Erythroblast (primary cell): ENCODE measurements around the gene CT47A1.
"Not testable (repeated sequence)": the region's sequence is repeated elsewhere in the genome, so short reads cannot be mapped to it uniquely, and the experiment has no call there.

Experiments
- DNase-seq, 2 experiments: peaks; one replicate each; lab custom pipeline; 2025; lab: John Stamatoyannopoulos, UW
- GATA1 ChIP-seq: IDR thresholded peaks from 2 replicates; pipeline ENCODE4 v1.6.1; 2011; ENCODE audit warnings: low read depth, mild to moderate bottlenecking, control low read depth, low read length, moderate library complexity
- POLR2A ChIP-seq: IDR thresholded peaks from 2 replicates; pipeline ENCODE4 v1.6.1; 2011; ENCODE audit warnings: mild to moderate bottlenecking, low read length

The CT47A1 gene

GRCh38 chrX:120985660-120986059 is at the start of gene CT47A1:
Gene CT47A1, minus strand, starts transcription at chrX:120985760. Its CDS starts 231 bp downstream, at chrX:120985529.
- not testable (repeated sequence) for DNase-seq

DNA sequence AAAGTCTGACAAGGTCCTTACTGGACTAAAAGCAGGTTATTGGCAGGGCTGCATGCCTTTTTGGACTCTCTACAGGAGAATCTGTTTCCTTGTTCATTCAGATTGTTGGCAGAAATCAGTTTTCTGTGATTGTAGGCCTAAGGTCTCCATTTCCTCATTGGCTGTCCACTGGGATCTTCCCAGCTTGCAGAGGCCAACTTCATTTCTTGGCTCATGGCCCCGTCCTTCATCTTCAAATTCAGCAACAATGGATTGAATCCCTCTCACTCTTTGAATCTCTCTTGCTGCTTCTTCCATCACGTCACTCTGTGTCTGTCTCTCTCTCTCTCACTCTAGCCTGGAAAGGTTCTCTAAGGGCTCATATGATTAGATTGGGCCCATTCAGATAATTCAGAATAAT is 47.0 kb upstream of the CT47A1 start:
- DNase-seq = no peak

GRCh38 chrX:121030083-121030482 is 44.5 kb upstream of the CT47A1 start:
- DNase-seq = no peak
- no peak for TF ChIP-seq POLR2A
- TF ChIP-seq GATA1 = no peak

More for the DNA sequence above, 47.0 kb upstream of the CT47A1 start:
- no peak for TF ChIP-seq POLR2A
- TF ChIP-seq GATA1 = no peak

DNA sequence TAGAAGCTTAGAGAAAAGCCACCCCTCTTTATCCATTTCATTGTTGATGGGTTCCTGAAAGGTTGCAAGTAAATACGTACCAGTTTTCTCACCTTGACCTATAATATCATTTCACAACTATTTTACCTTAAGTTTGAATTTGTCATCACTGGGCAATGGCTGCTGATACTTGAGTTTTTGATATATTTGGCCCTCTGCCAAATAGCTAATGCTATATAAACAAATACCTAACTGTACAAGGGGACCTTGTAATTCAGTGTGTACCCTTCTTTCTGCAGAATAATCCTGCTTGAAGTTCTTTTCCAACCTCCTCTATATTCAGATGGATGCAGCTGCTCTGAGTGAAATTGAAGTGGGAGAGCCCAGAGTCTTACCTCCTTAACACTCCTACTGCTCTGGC is 42.9 kb upstream of the CT47A1 start:
- TF ChIP-seq POLR2A = no peak
- DNase-seq = no peak

GRCh38 chrX:121014826-121015225 is 29.3 kb upstream of the CT47A1 start:
- DNase-seq = no peak
- TF ChIP-seq POLR2A (no peak), GATA1 (no peak)

DNA sequence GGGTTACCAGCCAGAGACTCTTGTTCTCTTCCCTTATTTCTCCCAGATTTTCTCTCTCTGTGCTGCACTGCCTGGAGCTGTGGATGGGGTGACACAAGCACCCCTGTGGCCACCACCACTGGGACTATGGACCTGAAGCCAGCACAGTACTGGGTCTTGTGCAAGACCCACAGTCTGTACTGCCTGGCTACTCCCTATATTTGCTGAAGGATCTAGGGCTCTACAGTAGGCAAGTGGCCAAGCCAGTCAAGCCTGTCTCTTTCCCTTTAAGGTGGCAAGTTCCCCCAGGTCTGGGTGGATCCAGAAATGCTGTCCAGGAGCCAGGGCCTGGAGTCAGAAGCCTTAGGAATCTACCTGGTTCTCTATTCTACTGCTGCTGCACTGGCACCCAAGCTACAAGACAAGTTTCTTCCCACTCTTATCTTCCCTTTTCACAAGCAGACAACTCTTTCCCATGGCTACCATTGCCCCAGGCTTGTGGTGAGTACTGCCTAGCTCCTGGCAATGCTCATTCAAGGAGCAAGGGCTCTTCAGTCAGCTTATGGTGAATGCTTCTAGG is 28.4 kb upstream of the CT47A1 start:
- TF ChIP-seq POLR2A (no peak), GATA1 (no peak)
- no peak for DNase-seq

GRCh38 chrX:121011254-121011653 is 25.7 kb upstream of the CT47A1 start:
- DNase-seq = no peak
- no peak for TF ChIP-seq GATA1
- no peak for TF ChIP-seq POLR2A

DNA sequence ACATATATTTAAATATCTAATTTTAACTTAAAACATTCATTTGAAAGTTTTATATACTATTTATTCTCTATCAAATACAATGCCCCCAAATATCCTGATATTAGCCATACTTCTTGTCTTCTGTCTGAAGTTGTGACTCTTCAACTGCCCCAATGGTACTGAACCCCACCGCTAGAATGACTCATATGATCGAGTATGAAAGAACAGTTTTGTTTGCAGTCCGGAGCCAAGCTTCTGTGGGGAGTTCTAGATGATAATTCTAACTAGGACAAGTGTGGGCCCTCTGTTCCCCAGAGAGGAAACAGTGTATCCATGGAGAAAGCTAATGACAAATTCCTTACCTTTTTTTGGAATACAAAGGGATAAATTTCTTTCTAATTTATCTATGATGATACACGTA is 24.7 kb upstream of the CT47A1 start:
- TF ChIP-seq GATA1 = no peak
- TF ChIP-seq POLR2A = no peak
- DNase-seq = no peak

GRCh38 chrX:121009764-121010163 is 24.2 kb upstream of the CT47A1 start:
- DNase-seq = no peak

GRCh38 chrX:121008920-121009319 is 23.4 kb upstream of the CT47A1 start:
- TF ChIP-seq POLR2A (no peak), GATA1 (no peak)
- DNase-seq = no peak

More at GRCh38 chrX:121009764-121010163, 24.2 kb upstream of the CT47A1 start:
- TF ChIP-seq POLR2A (no peak), GATA1 (no peak)

GRCh38 chrX:121000589-121000988 is 15.0 kb upstream of the CT47A1 start:
- TF ChIP-seq POLR2A (no peak), GATA1 (no peak)
- DNase-seq = peak in 1 of 2 experiments; percentile 0

- DNase-seq = no peak
- TF ChIP-seq GATA1 (no peak), POLR2A (no peak)
These were observed 13.9 kb upstream of the CT47A1 start for GRCh38 chrX:120999413-120999812.

DNA sequence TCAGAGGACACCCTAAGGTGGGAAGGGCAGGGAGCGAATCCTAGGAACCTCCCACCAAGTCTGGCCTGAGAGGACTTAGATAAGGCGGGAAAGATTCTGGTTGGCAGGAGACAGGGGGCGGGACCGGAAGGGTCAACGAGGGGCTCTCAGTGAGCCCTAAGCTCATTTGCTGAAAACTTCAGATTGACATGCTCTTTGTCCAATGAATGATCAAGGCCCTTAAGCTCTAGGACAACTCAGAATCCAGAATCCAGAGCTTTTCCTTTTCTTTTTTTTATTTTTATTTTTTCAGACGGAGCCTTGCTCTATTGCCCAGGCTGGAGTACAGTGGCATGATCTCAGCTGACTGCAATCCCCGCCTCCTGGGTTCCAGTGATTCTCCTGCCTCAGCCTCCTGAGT is 29.1 kb downstream of the CT47A1 start, which contains the start of gene CT47A7:
TSS of gene CT47A7 (minus strand) at position 101 of the 400 bp plus-strand sequence. CDS start 255 bp downstream, outside the sequence.
- DNase-seq = not testable (repeated sequence)
